Choroid plexus epithelial cell (primary cell): ENCODE results near the gene TSPO2.

Experiments used
- DNase-seq: peaks from one replicate; pipeline ENCODE4 v3.0.0-alpha.2; 2010; ENCODE audit warnings: low read depth
- H3K4me3 ChIP-seq: 2 replicates; pipeline ENCODE4 v1.5.1; 2011; ENCODE audit warnings: low read depth, mild to moderate bottlenecking, control low read depth, low read length, moderate library complexity
- CTCF ChIP-seq: conservative IDR thresholded peaks from 2 replicates; pipeline ENCODE4 v1.5.1; 2011; ENCODE audit warnings: low read depth, mild to moderate bottlenecking, control low read depth, inconsistent platforms, low read length, moderate library complexity

The TSPO2 gene

GRCh38 chr6:41049521-41049920, 7.3 kb downstream of the TSPO2 start:
- no peak for TF ChIP-seq CTCF
- no peak for DNase-seq
- H3K4me3 ChIP-seq = no peak overlapping the region

- DNase-seq = no peak
- no peak for TF ChIP-seq CTCF
- H3K4me3 ChIP-seq = no peak overlapping the region
Measured at GRCh38 chr6:41049955-41050354, 7.7 kb downstream of the TSPO2 start.

GRCh38 chr6:41050536-41050935, 8.3 kb downstream of the TSPO2 start:
- no peak for DNase-seq
- no peak for TF ChIP-seq CTCF
- H3K4me3 ChIP-seq = no peak overlapping the region

- TF ChIP-seq CTCF = no peak
- H3K4me3 ChIP-seq = no peak overlapping the region
- DNase-seq = no peak
Measured at GRCh38 chr6:41051873-41052272, 9.6 kb downstream of the TSPO2 start.

- no peak for DNase-seq
- H3K4me3 ChIP-seq = no peak within 1 kb of the TSS
- no peak for TF ChIP-seq CTCF
Measured at GRCh38 chr6:41053041-41053440, 10.8 kb downstream of the TSPO2 start, which contains the start of gene APOBEC2. TSS of gene APOBEC2 (plus strand) at chr6:41053202. CDS start at chr6:41053348, 146 bp downstream.

GRCh38 chr6:41054511-41054910, 12.2 kb downstream of the TSPO2 start:
- TF ChIP-seq CTCF = no peak
- no peak for DNase-seq

GRCh38 chr6:41055149-41055548, 12.9 kb downstream of the TSPO2 start:
- DNase-seq = no peak
- H3K4me3 ChIP-seq = no peak overlapping the region
- no peak for TF ChIP-seq CTCF

More at GRCh38 chr6:41054511-41054910, 12.2 kb downstream of the TSPO2 start:
- no peak overlapping the region for H3K4me3 ChIP-seq
